Mucosa of descending colon (tissue), 3 donors: Measurements from ENCODE around the gene FZD2. TPM values are rescaled to one million over a fixed set of nuclear protein-coding genes. Genes with fewer than 3 reads are reported as not detected.

Source experiments
- ATAC-seq: fragments of 200-7000 bp; cut with Tn5 transposase; one replicate; pipeline ENCODE4 v1.9.1; 2020; ENCODE audit warnings: mild to moderate bottlenecking, moderate library complexity
- DNase-seq, 3 donors: peaks; one replicate each; pipeline ENCODE4 v3.0.0-alpha.2; 2020
- H3K36me3 ChIP-seq: fragments of 200-600 bp; one replicate; pipeline ENCODE4 v1.8.0; 2021; ENCODE audit warnings: low read depth, mild to moderate bottlenecking
- H3K4me1 ChIP-seq: fragments of 200-600 bp; one replicate; pipeline ENCODE4 v1.8.0; 2021; ENCODE audit warnings: low read depth, mild to moderate bottlenecking
- H3K4me3 ChIP-seq: fragments of 200-600 bp; one replicate; pipeline ENCODE4 v1.8.0; 2021; ENCODE audit warnings: mild to moderate bottlenecking
- H3K9me3 ChIP-seq: fragments of 200-600 bp; one replicate; pipeline ENCODE4 v1.8.0; 2021; ENCODE audit warnings: mild to moderate bottlenecking
- intact Hi-C, 2 donors: fragments of 100-400 bp; cut with DNase I in 1 of 2; cut with micrococcal nuclease in 1 of 2; formaldehyde crosslinking; loops; one replicate each; pipeline versions ENCODE4 v1.11.0 to v1.11.1; 2022; cut with DNase I, micrococcal nuclease
- total RNA-seq, 3 donors: library from RNA; stranded (reverse); fragmentation: NEBNext Ultra II Directional in 2 of 3; extraction: Animal tissue kit (Norgen Biotek cat#: 25700) in 2 of 3; gene quantifications; one replicate each; pipeline versions ENCODE4 v1.2.1 to v1.2.4, GENCODE V29; 2021 to 2023
- TF ChIP-seq, protein P1 (sequence below): fragments of 200-600 bp; IDR thresholded peaks from one replicate; pipeline ENCODE4 v1.8.0; 2022; ENCODE audit warnings: antibody characterized with exemption, mild to moderate bottlenecking
- donor health status: DM: no; HTN: no; CAD: no; lungs with moderate emphysema.
- donor health status: DM: no; HTN: no; CAD: no.
- donor health status: DM: no; HTN: yes; CAD: no.

FZD2 gene
- total RNA-seq, 3 donors from 2014 or later = 0.58 to 3.0 (median 1.5) TPM

DNA sequence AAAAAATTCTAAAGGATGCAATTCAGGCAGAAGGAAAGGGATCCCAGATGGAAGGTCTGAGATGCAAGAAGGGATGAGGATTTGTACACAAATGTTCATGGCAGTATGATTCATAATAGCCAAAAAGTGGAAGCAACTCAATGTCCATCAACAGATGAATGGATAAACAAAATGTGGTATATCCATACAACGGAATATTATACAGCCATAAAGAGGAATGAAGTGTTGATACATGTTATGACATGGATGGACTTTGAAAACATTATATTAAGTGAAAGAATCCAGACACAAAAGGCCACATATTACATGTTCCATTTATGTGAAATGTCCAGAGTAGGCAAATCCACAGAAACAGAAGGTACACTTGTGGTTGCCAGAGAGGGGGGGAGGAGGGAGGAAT is 30.2 kb upstream of the FZD2 start:
- Histone ChIP-seq H3K4me1 (no peaks in the 10 kb centered on the region), H3K36me3 (no peaks in the 10 kb centered on the region), H3K4me3 (no peak overlapping the region), H3K9me3 (peaks cover 7% of the 10 kb centered on the region)
- DNase-seq = no peak
- TF ChIP-seq, protein P1, sequence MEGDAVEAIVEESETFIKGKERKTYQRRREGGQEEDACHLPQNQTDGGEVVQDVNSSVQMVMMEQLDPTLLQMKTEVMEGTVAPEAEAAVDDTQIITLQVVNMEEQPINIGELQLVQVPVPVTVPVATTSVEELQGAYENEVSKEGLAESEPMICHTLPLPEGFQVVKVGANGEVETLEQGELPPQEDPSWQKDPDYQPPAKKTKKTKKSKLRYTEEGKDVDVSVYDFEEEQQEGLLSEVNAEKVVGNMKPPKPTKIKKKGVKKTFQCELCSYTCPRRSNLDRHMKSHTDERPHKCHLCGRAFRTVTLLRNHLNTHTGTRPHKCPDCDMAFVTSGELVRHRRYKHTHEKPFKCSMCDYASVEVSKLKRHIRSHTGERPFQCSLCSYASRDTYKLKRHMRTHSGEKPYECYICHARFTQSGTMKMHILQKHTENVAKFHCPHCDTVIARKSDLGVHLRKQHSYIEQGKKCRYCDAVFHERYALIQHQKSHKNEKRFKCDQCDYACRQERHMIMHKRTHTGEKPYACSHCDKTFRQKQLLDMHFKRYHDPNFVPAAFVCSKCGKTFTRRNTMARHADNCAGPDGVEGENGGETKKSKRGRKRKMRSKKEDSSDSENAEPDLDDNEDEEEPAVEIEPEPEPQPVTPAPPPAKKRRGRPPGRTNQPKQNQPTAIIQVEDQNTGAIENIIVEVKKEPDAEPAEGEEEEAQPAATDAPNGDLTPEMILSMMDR = no peak
- no peak for ATAC-seq
- intact Hi-C loops = no loop called here

DNA sequence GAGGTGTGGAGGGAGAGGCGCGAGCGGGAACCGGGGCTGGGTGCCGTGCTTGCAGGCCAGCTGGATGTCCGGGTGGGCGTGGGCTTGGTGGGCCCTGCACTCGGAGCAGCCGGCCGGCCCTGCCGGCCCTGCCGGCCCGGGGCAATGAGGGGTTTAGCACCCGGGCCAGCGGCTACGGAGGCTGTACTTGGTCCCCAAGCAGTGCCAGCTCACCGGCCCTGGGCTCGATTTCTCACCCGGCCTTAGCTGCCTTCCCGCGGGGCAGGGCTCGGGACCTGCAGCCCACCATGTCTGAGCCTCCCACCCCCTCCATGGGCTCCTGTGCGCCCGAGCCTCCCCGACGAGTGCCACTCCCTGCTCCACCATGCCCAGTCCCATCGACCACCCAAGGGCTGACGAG is 29.3 kb upstream of the FZD2 start:
- no peak overlapping the region for H3K4me3 ChIP-seq
- intact Hi-C loops = no loop called here
- TF ChIP-seq, protein P1 = no peak

DNA sequence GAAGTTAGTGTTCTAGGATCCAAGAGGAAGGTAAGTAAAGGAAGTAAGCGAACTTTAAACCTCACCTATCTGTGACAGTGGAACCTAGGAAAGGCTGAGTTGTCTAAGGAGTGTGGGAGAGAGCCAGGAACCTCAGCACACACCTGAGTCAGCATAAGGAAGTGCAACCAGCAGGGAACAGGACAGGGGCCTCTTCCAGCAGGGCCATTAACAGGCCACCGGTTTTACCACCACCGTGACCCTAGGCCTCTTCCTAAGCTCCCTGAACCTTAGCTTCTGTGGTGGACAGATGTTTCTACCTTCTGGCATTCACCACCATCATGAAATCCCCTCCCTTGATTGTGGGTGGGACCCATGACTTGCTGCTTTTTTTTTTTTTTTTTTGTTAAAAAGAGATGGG is 27.4 kb upstream of the FZD2 start:
- TF ChIP-seq, protein P1 = no peak
- intact Hi-C loops = loop anchor here in 1 of 2 donors (5.0 kb wide), 1 partner anchor 107 kb away; no protein-coding TSS in a partner anchor
- DNase-seq = no peak
- H3K9me3 ChIP-seq = peaks cover 7% of the 10 kb centered on the region
- H3K36me3 ChIP-seq = no peaks in the 10 kb centered on the region
- no peak for ATAC-seq
- H3K4me1 ChIP-seq = peaks cover 4% of the 10 kb centered on the region
- H3K4me3 ChIP-seq = no peak overlapping the region

More for the DNA sequence above, 29.3 kb upstream of the FZD2 start:
- H3K9me3 ChIP-seq = peaks cover 7% of the 10 kb centered on the region
- H3K36me3 ChIP-seq = no peaks in the 10 kb centered on the region
- DNase-seq (no peak), ATAC-seq (no peak)
- no peaks in the 10 kb centered on the region for H3K4me1 ChIP-seq

DNA sequence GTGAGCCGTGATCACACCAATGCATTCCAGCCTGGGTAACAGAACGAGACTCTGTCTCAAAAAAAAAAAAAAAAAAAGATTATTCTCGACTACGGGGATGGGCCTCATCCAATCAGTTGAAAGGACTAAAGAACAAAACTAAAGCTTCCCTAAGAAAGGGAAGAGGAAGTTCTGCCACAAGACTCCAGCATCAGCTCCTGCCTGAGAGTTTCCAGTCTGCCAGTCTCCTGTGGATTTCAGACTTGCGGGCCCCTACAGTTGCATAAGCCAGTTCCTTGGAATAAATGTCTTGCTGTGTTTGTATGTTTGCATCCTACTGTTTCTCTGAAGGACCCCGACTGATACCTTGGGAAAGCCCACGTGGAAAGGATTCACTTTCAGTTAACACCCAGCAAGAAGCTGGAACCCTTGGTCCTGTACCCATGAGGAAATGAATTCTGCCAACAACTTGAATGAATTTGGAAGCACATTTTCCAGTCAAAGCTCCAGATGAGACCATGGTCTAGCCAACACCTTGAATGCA is 26.3 kb upstream of the FZD2 start:
- ATAC-seq = no peak
- H3K4me1 ChIP-seq = peaks cover 4% of the 10 kb centered on the region
- no peak for DNase-seq
- no peak overlapping the region for H3K4me3 ChIP-seq
- TF ChIP-seq, protein P1 = no peak
- peaks cover 7% of the 10 kb centered on the region for H3K9me3 ChIP-seq
- intact Hi-C loops = loop anchor here in 1 of 2 donors (5.0 kb wide), 1 partner anchor 106 kb away; no protein-coding TSS in a partner anchor
- no peaks in the 10 kb centered on the region for H3K36me3 ChIP-seq

DNA sequence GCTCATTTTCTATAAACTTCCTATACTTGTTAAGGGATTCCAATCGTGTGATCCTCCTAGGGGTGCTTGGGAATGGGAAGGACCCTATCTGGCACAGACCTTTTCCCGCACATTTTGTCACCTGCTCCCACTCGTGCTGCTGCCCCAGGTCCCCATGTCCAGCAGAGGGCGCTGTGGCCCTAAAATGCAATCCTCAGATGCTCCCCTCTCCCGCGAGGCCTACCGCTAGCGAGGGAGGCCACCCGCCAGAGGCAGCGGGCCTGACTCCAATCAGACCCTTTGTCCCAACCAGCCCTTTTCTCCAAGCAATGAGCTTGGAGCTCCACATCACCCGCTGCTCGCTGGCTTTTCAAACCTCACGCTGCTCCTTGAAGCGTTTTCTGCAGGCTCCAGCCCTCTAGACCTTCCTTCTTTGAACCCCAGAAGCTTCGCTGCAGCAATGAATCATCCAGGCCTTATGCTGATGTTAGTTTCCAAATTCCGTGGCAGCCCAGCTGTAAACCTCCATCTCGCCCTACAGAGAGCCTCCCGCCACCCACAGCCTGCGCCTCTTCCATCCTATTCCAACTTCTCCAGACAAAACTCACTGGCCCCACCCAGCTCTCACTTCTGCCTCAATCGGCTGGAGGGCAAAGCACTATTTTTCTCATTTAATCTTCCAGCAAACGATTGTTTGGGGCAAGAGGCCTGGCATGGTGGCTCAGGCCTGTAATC is 23.6 kb upstream of the FZD2 start:
- ATAC-seq = peak; percentile 92
- intact Hi-C loops = loop anchor here in 1 of 2 donors (5.0 kb wide), 1 partner anchor 104 kb away; no protein-coding TSS in a partner anchor
- Histone ChIP-seq H3K36me3 (no peaks in the 10 kb centered on the region), H3K4me1 (peaks cover 4% of the 10 kb centered on the region), H3K4me3 (no peak overlapping the region), H3K9me3 (no peaks in the 10 kb centered on the region)
- TF ChIP-seq, protein P1 = peak; percentile 85
- peak; percentile 82 to 91 (median 88) for DNase-seq
